Measurements from ENCODE around the gene SCN5A. TPM values are rescaled to one million over a fixed set of nuclear protein-coding genes. Genes with fewer than 3 reads are reported as not detected.
A peak's percentile ranks its signal among the peaks of the same experiment; 100 is the strongest.

Gene SCN5A
- total and polyA plus RNA-seq, 2 of the 8 experiments (the other 6 are each of a cell fraction or from before 2014, with no cell fraction given) = 4.8 to 11.4 TPM

- no peaks in the 10 kb centered on the region for H3K36me3 ChIP-seq (ENCODE audit: control insufficient read depth in 2 of 4, insufficient read depth in 4 of 4, low read length in 3 of 4)
- H2BK20ac ChIP-seq (ENCODE audit: low read length) = no peak overlapping the region
- 0 out of 2 replicates have a peak overlapping the region, but pooled peaks have one; percentile 44 for H2BK5ac ChIP-seq (ENCODE audit: low read depth, low read length)
- no peak overlapping the region for H4K91ac ChIP-seq (replicated peaks; ENCODE audit: insufficient read length, low read length)
- no peak overlapping the region for H3K56ac ChIP-seq (replicated peaks; ENCODE audit: insufficient read length, low read depth, low read length)
- H2AK5ac ChIP-seq (ENCODE audit: low read depth, low read length) = no peak overlapping the region
- H4K5ac ChIP-seq (ENCODE audit: insufficient read length, low read depth, low read length) = no peak overlapping the region
- H3K14ac ChIP-seq (ENCODE audit: insufficient read length) = no peak overlapping the region
- ChIA-PET POLR2A (ENCODE audit: partially characterized antibody) (no interaction called here), CTCF (ENCODE audit: partially characterized antibody) (interaction anchor here (0.6 to 4.6 kb wide), 6 partner anchors 12 to 461 kb away, joined by 3 to 14 read pairs (median 4); no protein-coding TSS in a partner anchor)
- peak in 1 of 2 experiments; percentile 34 for DNase-seq (ENCODE audit: low read depth in 1 of 2, low spot score in 2 of 2)
- H4K8ac ChIP-seq (ENCODE audit: extremely low read depth, insufficient read depth, low read length) = no peak overlapping the region
- no peaks in the 10 kb centered on the region for H4K20me1 ChIP-seq (replicated peaks in 1 of 2; ENCODE audit: control insufficient read depth in 1 of 2, insufficient read depth in 2 of 2, low read length in 2 of 2)
- H3K23me2 ChIP-seq (ENCODE audit: low read depth, low read length) = no peaks in the 10 kb centered on the region
- no peak overlapping the region for H2AFZ ChIP-seq (ENCODE audit: low read length)
- H3K9ac ChIP-seq (replicated peaks in 1 of 4; ENCODE audit: extremely low read depth in 1 of 4, low read depth in 3 of 4, low read length in 3 of 4) = no peak overlapping the region
- no peaks in the 10 kb centered on the region; a peak in 2 of 7 replicates for H3K27me3 ChIP-seq (replicated peaks in 1 of 4; ENCODE audit: control insufficient read depth in 3 of 4, extremely low read depth in 1 of 4, insufficient read depth in 3 of 4, low read length in 3 of 4)
- H3K79me2 ChIP-seq (ENCODE audit: control insufficient read depth in 1 of 2, insufficient read depth in 2 of 2, low read length in 2 of 2) = no peaks in the 10 kb centered on the region
- H2BK12ac ChIP-seq (ENCODE audit: low read depth, low read length) = no peak overlapping the region
- H3K23ac ChIP-seq (ENCODE audit: insufficient read length) = no peak overlapping the region
- H3K9me3 ChIP-seq (ENCODE audit: insufficient read depth in 2 of 2, low read depth in 1 of 2, low read length in 1 of 2) = no peaks in the 10 kb centered on the region
- no peak overlapping the region for H3K4me2 ChIP-seq (ENCODE audit: insufficient read depth in 1 of 2, low read depth in 2 of 2, low read length in 2 of 2)
- TF ChIP-seq POLR2AphosphoS5 (IDR thresholded peaks at IDR 0.05; ENCODE audit: low read depth, low read length) = no peak
- no peak for TF ChIP-seq RAD21 (IDR thresholded peaks at IDR 0.05 in 1 of 2, conservative IDR thresholded peaks at IDR 0.05 in 1 of 2; ENCODE audit: low read depth in 2 of 2, low read length in 2 of 2)
- TF ChIP-seq CEBPB (IDR thresholded peaks at IDR 0.05; ENCODE audit: low read depth, low read length) = no peak
- TF ChIP-seq GTF2F1 (IDR thresholded peaks at IDR 0.05; ENCODE audit: borderline replicate concordance, low read depth, low read length) = no peak
- no peak overlapping the region for H3K27ac ChIP-seq (ENCODE audit: low read depth, low read length)
- H3K4me1 ChIP-seq (replicated peaks in 1 of 4; ENCODE audit: control insufficient read depth in 3 of 4, insufficient read depth in 4 of 4, low read length in 3 of 4) = peaks cover 0 to 13% (median 0%) of the 10 kb centered on the region in 4 experiments; a peak in 2 of 7 replicates
- H3K18ac ChIP-seq (ENCODE audit: extremely low read depth, low read length) = no peak overlapping the region
- no peak for FAIRE-seq
- H2BK15ac ChIP-seq (ENCODE audit: low read length) = no peak overlapping the region
- no peak overlapping the region for H3K4me3 ChIP-seq (ENCODE audit: extremely low read depth in 1 of 4, insufficient read depth in 2 of 4, low read depth in 3 of 4, low read length in 4 of 4)
- H2BK120ac ChIP-seq (replicated peaks; ENCODE audit: low read depth, low read length) = no peak overlapping the region
- no peaks in the 10 kb centered on the region for H3K79me1 ChIP-seq (ENCODE audit: low read depth, low read length)
- WGBS, 2 experiments (ENCODE audit: extremely low coverage in 1 of 2, insufficient coverage in 1 of 2, insufficient read length in 1 of 2, insufficient replicate concordance in 2 of 2, low coverage in 1 of 2, low lambda C conversion rate in 2 of 2, missing lambda C conversion rate in 1 of 2) = 95% methylated on average over 8 of the region's 8 CpGs; no CpG with 5 or more reads in 1 of the 2 experiments
- no peak overlapping the region for H3K4ac ChIP-seq (replicated peaks; ENCODE audit: insufficient read length, low read depth, low read length)
Measured at GRCh38 chr3:38577371-38578080, 72.0 kb downstream of the SCN5A start.
